Mesothelial cell of epicardium (in vitro differentiated cells): ENCODE results near the gene FCGR2B. TPM values are rescaled to one million over a fixed set of nuclear protein-coding genes. Genes with fewer than 3 reads are reported as not detected.
"Not testable (repeated sequence)": the region's sequence is repeated elsewhere in the genome, so short reads cannot be mapped to it uniquely, and the experiment has no call there.

Source experiments
- DNase-seq, 2 experiments: peaks; one replicate each; pipeline ENCODE4 v3.0.0; 2021; ENCODE audit warnings: low spot score in 2 of 2; ENCODE audit not compliant: unreplicated experiment in 2 of 2
- H3K27ac Mint-ChIP-seq: 2 replicates; pipeline ENCODE4 v1.8.0; 2021; ENCODE audit warnings: mixed read lengths
- H3K27me3 Mint-ChIP-seq: 2 replicates; pipeline ENCODE4 v1.8.0; 2021; ENCODE audit warnings: low read depth, mixed read lengths
- H3K36me3 Mint-ChIP-seq: 2 replicates; pipeline ENCODE4 v1.8.0; 2021; ENCODE audit warnings: mixed read lengths
- H3K4me1 Mint-ChIP-seq: 2 replicates; pipeline ENCODE4 v1.8.0; 2021; ENCODE audit warnings: mixed read lengths
- H3K4me3 Mint-ChIP-seq: 2 replicates; pipeline ENCODE4 v1.8.0; 2021; ENCODE audit warnings: mild to moderate bottlenecking, moderate library complexity, mixed read lengths
- H3K9me3 Mint-ChIP-seq: 2 replicates; pipeline ENCODE4 v1.8.0; 2021; ENCODE audit warnings: mixed read lengths
- CTCF ChIP-seq: fragments of 200-600 bp; sonication (generic); IDR thresholded peaks from one replicate; pipeline ENCODE4 v1.5.0; 2021; ENCODE audit warnings: antibody characterized with exemption; ENCODE audit not compliant: unreplicated experiment
- total RNA-seq: library from RNA; stranded (reverse); gene quantifications from 3 replicates; pipeline ENCODE4 v1.2.1, GENCODE V29; 2021

FCGR2B gene
- total RNA-seq, 1 donor from 2014 or later: not detected

GRCh38 chr1:161676441-161676840 lies 13.5 kb downstream of the FCGR2B start:
- TF ChIP-seq CTCF: no peak
- no peak overlapping the region for H3K27ac Mint-ChIP-seq
- peaks cover 18% of the 10 kb centered on the region for H3K27me3 Mint-ChIP-seq
- H3K4me3 Mint-ChIP-seq: no peak overlapping the region
- H3K9me3 Mint-ChIP-seq: no peaks in the 10 kb centered on the region
- DNase-seq: no peak
- H3K36me3 Mint-ChIP-seq: no peaks in the 10 kb centered on the region
- H3K4me1 Mint-ChIP-seq: no peaks in the 10 kb centered on the region

GRCh38 chr1:161676958-161677689 lies 14.2 kb downstream of the FCGR2B start:
- Mint-ChIP-seq H3K27me3 (peaks cover 23% of the 10 kb centered on the region), H3K27ac (no peak overlapping the region), H3K4me1 (no peaks in the 10 kb centered on the region), H3K9me3 (no peaks in the 10 kb centered on the region), H3K4me3 (no peak overlapping the region), H3K36me3 (no peaks in the 10 kb centered on the region)
- TF ChIP-seq CTCF: no peak
- DNase-seq: no peak

GRCh38 chr1:161678500-161678899 lies 15.6 kb downstream of the FCGR2B start:
- Mint-ChIP-seq H3K36me3 (no peaks in the 10 kb centered on the region), H3K4me1 (no peaks in the 10 kb centered on the region), H3K27ac (no peak overlapping the region), H3K27me3 (peaks cover 35% of the 10 kb centered on the region), H3K4me3 (no peak overlapping the region), H3K9me3 (no peaks in the 10 kb centered on the region)
- no peak for TF ChIP-seq CTCF
- no peak for DNase-seq

- peaks cover 58% of the 10 kb centered on the region for H3K27me3 Mint-ChIP-seq
- H3K27ac Mint-ChIP-seq: no peak overlapping the region
- no peaks in the 10 kb centered on the region for H3K4me1 Mint-ChIP-seq
- TF ChIP-seq CTCF: no peak
- no peak for DNase-seq
- H3K36me3 Mint-ChIP-seq: no peaks in the 10 kb centered on the region
- no peak overlapping the region for H3K4me3 Mint-ChIP-seq
- H3K9me3 Mint-ChIP-seq: no peaks in the 10 kb centered on the region
These were observed 18.9 kb downstream of the FCGR2B start for GRCh38 chr1:161681879-161682278.

- Mint-ChIP-seq H3K9me3 (no peaks in the 10 kb centered on the region), H3K27me3 (peaks cover 46% of the 10 kb centered on the region), H3K27ac (no peak overlapping the region), H3K36me3 (no peaks in the 10 kb centered on the region), H3K4me3 (no peak overlapping the region), H3K4me1 (no peaks in the 10 kb centered on the region)
- DNase-seq: no peak
- TF ChIP-seq CTCF: no peak
These were observed 26.0 kb downstream of the FCGR2B start for GRCh38 chr1:161688946-161689345.

- TF ChIP-seq CTCF: no peak
- no peak for DNase-seq
- peaks cover 20% of the 10 kb centered on the region for H3K9me3 Mint-ChIP-seq
- H3K4me3 Mint-ChIP-seq: no peak overlapping the region
- peaks cover 53% of the 10 kb centered on the region for H3K27me3 Mint-ChIP-seq
- H3K27ac Mint-ChIP-seq: no peak overlapping the region
- H3K36me3 Mint-ChIP-seq: no peaks in the 10 kb centered on the region
- no peaks in the 10 kb centered on the region for H3K4me1 Mint-ChIP-seq
These were observed 28.9 kb downstream of the FCGR2B start for GRCh38 chr1:161691846-161692245.

GRCh38 chr1:161693020-161693712 lies 30.2 kb downstream of the FCGR2B start:
- not testable (repeated sequence) for H3K27ac Mint-ChIP-seq, H3K36me3 Mint-ChIP-seq, H3K4me1 Mint-ChIP-seq, H3K4me3 Mint-ChIP-seq, DNase-seq
- Mint-ChIP-seq H3K9me3 (peaks cover 24% of the 10 kb centered on the region), H3K27me3 (peaks cover 64% of the 10 kb centered on the region)

- not testable (repeated sequence) for H3K36me3 Mint-ChIP-seq, H3K4me3 Mint-ChIP-seq, H3K4me1 Mint-ChIP-seq, H3K27ac Mint-ChIP-seq, DNase-seq
- Mint-ChIP-seq H3K9me3 (peaks cover 24% of the 10 kb centered on the region), H3K27me3 (peaks cover 75% of the 10 kb centered on the region)
These were observed 35.4 kb downstream of the FCGR2B start for GRCh38 chr1:161698302-161698701.
